Muscle of back (tissue), 13 donors: ENCODE data around the gene MAPK9. TPM values are rescaled to one million over a fixed set of nuclear protein-coding genes. Genes with fewer than 3 reads are reported as not detected.
A peak's percentile ranks its signal among the peaks of the same experiment; 100 is the strongest.

ENCODE experiments used
- DNase-seq, 3 donors: peaks; one replicate each; pipeline versions ENCODE4 v3.0.0 to v3.0.0-alpha.2; 2013
- long read RNA-seq, 9 donors: transcript quantifications; one replicate each; lab custom pipeline, GENCODE V29; 2026
- polyA plus RNA-seq, 10 donors: library from polyadenylated mRNA; unstranded; fragments of 120-200 nt; gene quantifications; one replicate each; pipeline ENCODE4 v1.2.1, GENCODE V29; 2013; ENCODE audit not compliant: insufficient read length in 10 of 10

The MAPK9 gene
- 10 to 100 TPM; 24.3 to 36.8 (median 31.1) TPM for polyA plus RNA-seq
- long read RNA-seq, donor 1, full-length matches to known transcripts, result 4 of 4 reads
- long read RNA-seq, donor 1, partial matches to known transcripts, result 0 of 4 reads
- long read RNA-seq, donor 1, other reads (novel, unspliced or antisense), result 0 of 4 reads
- long read RNA-seq, donor 2, full-length matches to known transcripts, result 5 of 5 reads
- long read RNA-seq, donor 2, partial matches to known transcripts, result 0 of 5 reads
- long read RNA-seq, donor 2, other reads (novel, unspliced or antisense), result 0 of 5 reads
- long read RNA-seq, donor 3, result 0 reads
- long read RNA-seq, donor 4, result 0 reads
- long read RNA-seq, donor 5, full-length matches to known transcripts, result 5 of 5 reads
- long read RNA-seq, donor 5, partial matches to known transcripts, result 0 of 5 reads
- long read RNA-seq, donor 5, other reads (novel, unspliced or antisense), result 0 of 5 reads
- long read RNA-seq, donor 6, full-length matches to known transcripts, result 4 of 4 reads
- long read RNA-seq, donor 6, partial matches to known transcripts, result 0 of 4 reads
- long read RNA-seq, donor 6, other reads (novel, unspliced or antisense), result 0 of 4 reads
- long read RNA-seq, donor 7, full-length matches to known transcripts, result 3 of 3 reads
- long read RNA-seq, donor 7, partial matches to known transcripts, result 0 of 3 reads
- long read RNA-seq, donor 7, other reads (novel, unspliced or antisense), result 0 of 3 reads
- long read RNA-seq, donor 8, full-length matches to known transcripts, result 2 of 2 reads
- long read RNA-seq, donor 8, partial matches to known transcripts, result 0 of 2 reads
- long read RNA-seq, donor 8, other reads (novel, unspliced or antisense), result 0 of 2 reads
- long read RNA-seq, donor 9, full-length matches to known transcripts, result 1 of 1 reads
- long read RNA-seq, donor 9, partial matches to known transcripts, result 0 of 1 reads
- long read RNA-seq, donor 9, other reads (novel, unspliced or antisense), result 0 of 1 reads

DNA sequence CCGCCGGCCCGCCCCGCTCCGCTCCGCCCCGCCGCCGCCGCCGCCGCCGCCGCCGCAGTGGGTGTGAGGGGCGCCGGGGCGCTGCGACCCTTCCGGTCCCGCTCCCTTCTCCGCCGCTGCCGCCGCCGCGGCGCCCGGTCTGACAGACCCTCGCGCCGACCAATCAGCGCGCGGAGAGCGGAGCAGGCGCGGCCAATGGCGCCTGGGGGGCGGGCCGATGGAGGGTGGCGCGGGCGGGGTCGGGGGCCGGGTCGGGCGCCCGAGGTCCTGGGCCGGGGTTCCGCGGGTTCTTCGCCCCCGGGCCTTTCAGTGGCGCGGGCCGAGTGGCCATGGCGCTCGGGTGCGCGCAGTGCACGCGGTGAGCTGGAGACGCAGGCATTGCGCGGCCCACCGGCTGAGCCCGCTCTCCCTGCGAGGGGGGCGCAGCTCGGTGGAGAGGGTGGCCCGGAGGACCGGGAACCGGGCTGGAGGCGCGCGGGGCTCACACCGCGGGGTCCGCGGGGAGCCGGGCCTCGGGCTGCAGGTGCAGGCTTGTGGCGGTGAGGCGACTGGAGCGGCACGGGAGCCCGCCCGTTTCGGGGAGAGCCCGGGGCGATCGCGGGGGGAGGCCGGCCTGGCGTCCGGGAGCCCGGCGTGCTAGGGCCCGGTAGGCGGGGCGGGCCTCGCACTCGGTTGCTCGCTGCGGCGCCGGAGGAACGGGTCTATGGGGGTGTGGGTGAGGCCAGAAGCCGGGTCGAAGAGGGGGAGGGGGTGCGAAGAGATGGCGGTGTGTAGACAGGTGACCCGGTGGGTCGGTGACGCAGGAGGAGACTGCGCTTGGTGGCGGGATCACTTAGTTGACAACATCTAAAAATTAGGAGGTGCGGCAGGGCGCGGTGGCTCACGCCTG, at the start of gene MAPK9:
MAPK9 (minus strand) TSS at position 141 of the 889 bp plus-strand sequence. CDS start 11,522 bp downstream, outside the sequence.
- peak; percentile 81 to 95 (median 93) for DNase-seq

DNA sequence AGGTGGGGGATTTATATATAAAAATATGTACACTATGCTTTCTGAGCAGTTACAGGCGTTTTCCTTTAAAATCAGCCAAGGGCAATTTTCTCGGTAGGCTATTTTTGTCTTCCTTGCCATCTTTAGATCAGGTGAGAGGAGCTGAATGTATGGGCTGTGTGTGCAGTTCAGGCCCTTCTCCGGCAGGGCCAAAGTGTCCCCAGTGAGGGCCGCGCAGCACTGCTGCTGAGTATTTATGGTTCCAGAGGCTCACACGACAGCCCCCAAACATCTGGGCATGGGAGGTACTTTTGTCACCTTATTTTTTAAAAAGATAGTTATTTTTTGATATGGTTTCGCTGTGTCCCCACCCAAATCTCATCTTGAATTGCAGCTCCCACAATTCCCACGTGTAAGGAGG, 49.7 kb upstream of the MAPK9 start:
- DNase-seq, result no peak

DNA sequence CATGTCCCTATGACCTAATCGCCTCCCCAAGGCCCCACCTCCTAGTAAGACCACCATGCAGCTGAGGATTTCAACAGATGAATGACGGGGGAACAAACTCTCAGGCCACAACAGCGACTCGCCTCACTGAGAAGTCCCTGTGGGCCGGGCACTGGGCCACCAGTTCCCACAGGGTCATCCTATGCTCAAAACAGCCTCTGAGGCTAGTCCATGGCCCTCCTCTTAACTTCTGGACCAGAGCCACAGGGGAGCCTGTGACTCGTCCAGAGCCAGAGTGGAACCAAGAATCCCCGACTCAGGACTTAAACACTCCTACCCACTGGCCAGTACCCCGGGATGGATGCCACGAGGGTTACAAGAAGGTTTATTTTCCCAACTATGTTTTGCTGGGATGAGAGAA, 49.0 kb upstream of the MAPK9 start:
- no peak for DNase-seq

GRCh38 chr5:180339583-180340183, 47.8 kb upstream of the MAPK9 start:
- no peak for DNase-seq

GRCh38 chr5:180338001-180338707, 46.3 kb upstream of the MAPK9 start:
- DNase-seq, result no peak

- no peak for DNase-seq
These were observed 44.5 kb upstream of the MAPK9 start for GRCh38 chr5:180336234-180337020.

DNA sequence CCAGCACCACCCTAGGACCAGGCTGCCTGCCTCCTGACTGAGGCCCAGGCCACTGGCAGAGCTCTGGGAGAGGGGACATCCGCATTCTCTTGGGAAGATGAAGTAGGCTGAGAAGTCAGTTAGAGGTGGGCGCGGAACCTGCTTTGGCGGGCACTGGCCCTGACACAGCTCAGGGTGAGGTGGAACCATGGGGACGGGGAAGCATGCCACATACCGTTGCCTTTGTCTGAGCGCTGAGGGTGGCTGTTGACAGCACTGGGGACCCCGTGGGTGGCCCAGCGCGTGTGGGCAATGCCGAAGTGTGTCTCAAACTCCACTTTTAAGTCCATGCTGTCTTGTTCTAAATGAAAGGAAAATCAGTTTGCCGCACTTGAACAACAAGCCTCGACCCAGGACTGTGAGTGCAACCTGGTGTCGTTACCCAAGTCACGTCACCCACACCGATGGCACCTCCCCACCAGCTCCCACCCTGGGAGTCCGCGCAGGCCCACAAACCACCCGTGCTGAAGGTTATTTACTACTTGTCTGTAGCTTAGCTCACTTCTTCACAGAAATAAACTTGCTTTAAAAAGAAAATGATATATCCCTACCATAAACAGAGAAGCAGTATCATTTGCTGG, 43.8 kb upstream of the MAPK9 start:
- DNase-seq, result no peak

DNA sequence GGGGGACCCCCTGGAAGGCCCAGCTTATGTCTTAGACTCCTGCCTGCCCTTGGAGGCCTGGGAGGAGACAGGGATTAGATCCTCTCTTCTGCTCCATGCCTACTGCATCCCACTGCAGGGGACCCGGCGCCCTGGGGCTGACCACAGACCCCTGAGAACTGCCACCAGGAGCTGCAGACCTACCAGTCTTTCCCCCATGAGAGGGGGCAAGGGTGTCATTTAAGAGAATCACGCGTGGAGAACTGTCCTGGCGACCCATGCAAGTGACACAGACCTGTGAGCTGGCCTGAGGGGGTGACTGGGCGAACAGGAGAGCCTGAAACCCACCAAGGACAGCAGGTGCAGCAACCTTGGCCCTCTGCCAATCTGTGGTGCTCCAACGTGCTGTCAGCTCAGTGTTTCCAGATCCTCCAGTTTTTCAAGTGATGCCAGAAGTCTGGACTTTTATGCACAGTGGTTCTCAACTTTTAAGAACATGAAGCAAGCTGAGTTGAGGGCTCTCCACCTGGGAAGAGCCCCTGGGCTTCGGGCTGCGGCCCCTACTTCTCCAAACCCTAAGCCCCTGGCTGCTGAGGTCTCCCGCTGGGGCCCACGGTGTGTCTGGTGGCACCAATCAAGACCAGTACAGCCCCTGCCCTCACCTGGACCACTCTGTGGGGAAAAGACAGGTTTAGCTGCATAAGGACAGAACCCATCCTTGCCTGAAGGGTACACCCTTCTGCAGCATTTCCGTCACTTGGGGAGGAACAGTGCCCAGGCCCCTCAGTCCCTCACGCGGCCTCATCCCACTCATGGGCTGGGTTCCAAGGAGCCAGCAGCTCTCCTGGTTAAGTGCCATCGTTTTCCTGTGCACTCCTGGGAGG, 43.1 kb upstream of the MAPK9 start:
- no peak for DNase-seq

GRCh38 chr5:180334176-180334575, 42.3 kb upstream of the MAPK9 start:
- no peak for DNase-seq

DNA sequence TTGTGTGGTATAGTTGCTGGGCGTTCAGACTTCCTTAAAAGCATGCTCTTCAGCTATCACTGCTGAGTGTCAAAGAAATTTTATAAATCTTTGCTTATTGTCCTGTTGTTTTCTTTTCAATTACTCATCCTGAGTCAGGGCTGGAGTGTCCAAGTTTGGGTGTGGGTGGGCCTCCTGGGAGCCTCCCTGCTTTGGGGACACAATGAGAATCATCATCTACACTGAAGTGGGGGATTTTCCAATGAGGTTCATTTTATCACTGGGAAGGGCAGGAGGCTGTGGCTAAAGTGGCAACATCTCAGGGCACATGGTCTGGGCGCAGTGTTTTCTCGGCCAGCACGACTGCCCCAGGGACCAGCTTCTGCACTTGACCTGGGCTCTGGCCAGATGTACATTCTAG, 41.8 kb upstream of the MAPK9 start:
- DNase-seq, result no peak

- no peak for DNase-seq
These were observed 41.0 kb upstream of the MAPK9 start for GRCh38 chr5:180332861-180333260.

DNA sequence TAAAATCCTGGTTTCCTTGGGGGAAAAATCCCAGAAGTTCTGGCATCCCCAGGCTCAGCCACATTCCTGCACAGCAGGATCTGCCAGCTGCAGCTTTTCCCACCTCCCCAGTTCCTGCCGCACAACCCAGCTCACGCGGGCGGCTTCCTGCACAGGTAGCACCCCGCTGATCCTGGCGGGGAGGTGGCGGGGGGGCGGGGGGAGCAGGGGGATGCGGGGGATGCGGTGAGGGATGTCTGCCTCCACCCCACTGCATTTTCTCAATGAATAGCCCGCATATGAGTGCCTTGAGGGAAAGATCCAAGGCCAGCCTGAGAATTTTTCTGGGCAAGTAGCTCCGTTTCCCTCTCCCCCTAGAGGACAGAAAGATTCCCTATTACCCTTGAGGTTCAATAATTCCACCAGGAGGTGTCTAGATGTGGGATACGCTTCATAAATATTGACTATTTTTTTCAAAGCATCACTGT, 40.2 kb upstream of the MAPK9 start:
- DNase-seq, result no peak

- DNase-seq, result no peak
These were observed 39.7 kb upstream of the MAPK9 start for GRCh38 chr5:180331647-180331950.

- peak in 1 of 3 donors; percentile 90 for DNase-seq
These were observed 39.1 kb upstream of the MAPK9 start for GRCh38 chr5:180330810-180331646.

DNA sequence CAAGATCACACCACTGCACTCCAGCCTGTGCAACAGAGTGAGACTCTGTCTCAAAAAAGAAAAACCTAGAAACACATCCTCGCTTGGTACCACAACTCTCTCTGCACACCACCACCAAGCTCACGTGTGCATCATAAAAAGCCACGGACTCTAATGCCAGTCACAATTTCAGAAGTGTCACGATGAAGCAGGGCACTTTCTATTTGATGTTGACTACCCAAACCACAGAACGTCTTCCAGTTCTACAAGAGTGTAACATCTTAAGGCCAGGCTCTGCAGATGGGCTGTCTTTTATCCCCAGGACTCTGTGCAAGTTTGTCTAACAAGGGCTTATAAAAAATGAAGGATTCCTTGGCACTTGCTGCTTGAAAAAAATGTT, 38.4 kb upstream of the MAPK9 start:
- no peak for DNase-seq

DNA sequence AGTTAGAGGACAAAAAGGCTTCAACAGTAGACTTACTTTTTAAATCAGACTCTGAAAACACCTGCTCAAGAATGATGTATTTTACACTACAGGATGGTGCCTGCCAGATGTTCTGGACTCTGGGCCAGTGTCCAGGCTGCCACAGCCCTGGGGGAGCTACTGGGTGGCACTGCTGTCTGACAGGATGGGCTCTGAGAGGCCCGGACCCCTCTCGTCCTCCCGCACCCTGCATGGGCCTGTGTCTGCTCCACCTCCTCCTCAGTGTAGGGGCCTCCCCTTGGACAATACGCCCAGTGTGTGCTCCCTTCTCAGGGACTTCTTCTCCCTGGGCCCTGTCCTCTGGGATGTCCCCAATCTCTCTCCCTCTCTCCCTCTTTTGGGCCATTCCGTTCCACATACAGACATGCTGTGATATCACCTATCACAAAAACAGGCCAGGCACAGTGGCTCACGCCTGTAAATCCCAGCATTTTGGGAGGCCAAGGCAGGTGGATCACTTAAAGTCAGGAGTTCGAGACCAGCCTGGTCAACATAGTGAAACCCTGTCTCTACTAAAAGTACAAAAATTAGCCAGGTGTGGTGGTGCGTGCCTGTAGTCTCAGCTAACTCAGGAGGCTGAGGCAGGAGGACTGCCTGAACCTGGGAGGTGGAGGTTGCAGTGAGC, 37.9 kb upstream of the MAPK9 start:
- DNase-seq, result no peak

- no peak for DNase-seq
These were observed 37.2 kb upstream of the MAPK9 start for GRCh38 chr5:180329138-180329435.
